Activated naive CD8-positive, alpha-beta T cell treated with anti-CD3 and anti-CD28 coated beads, Interleukin-2, amount 10 ng/mL, durations not matched to agents 7 days and 5 days (primary cell): ENCODE results near the gene PRRT2. TPM values are rescaled to one million over a fixed set of nuclear protein-coding genes. Genes with fewer than 3 reads are reported as not detected.
"Not testable (repeated sequence)": the region's sequence is repeated elsewhere in the genome, so short reads cannot be mapped to it uniquely, and the experiment has no call there.

Experiments used
- ATAC-seq: fragments of 150-1000 bp; cut with Tn5 transposase; one replicate; pipeline ENCODE4 v1.10.0; 2021; ENCODE audit warnings: low read depth, moderate library complexity
- POLR2A ChIA-PET: fragments of 350-600 bp; sonication (Branson Sonifier 250); formaldehyde crosslinking; loops from one replicate; lab custom pipeline; 2021; ENCODE audit warnings: antibody characterized with exemption; lab: Charles Lee
- DNase-seq: peaks from one replicate; pipeline ENCODE4 v3.0.0; 2021
- H3K27ac Mint-ChIP-seq: one replicate; pipeline ENCODE4 v1.8.0; 2022; ENCODE audit warnings: mild to moderate bottlenecking, mixed read lengths
- H3K27me3 Mint-ChIP-seq: one replicate; pipeline ENCODE4 v1.8.0; 2022; ENCODE audit warnings: mild to moderate bottlenecking, moderate library complexity, mixed read lengths
- H3K36me3 Mint-ChIP-seq: one replicate; pipeline ENCODE4 v1.8.0; 2021; ENCODE audit warnings: mild to moderate bottlenecking, mixed read lengths
- H3K4me1 Mint-ChIP-seq: one replicate; pipeline ENCODE4 v1.8.0; 2021; ENCODE audit warnings: mixed read lengths
- H3K4me3 Mint-ChIP-seq: one replicate; pipeline ENCODE4 v1.8.0; 2022; ENCODE audit warnings: mild to moderate bottlenecking, moderate library complexity, mixed read lengths
- H3K9me3 Mint-ChIP-seq: one replicate; pipeline ENCODE4 v1.8.0; 2021; ENCODE audit warnings: mixed read lengths
- total RNA-seq, 2 experiments: library from RNA; stranded (reverse); gene quantifications; one replicate each; pipeline ENCODE4 v1.2.3, GENCODE V29; 2021

The PRRT2 gene
- total RNA-seq, 2 experiments from 2014 or later = 2.2 to 2.3 TPM

- ATAC-seq, H3K27me3 Mint-ChIP-seq, H3K9me3 Mint-ChIP-seq, H3K27ac Mint-ChIP-seq, H3K36me3 Mint-ChIP-seq, H3K4me3 Mint-ChIP-seq, POLR2A ChIA-PET, DNase-seq: not testable (repeated sequence)
- H3K4me1 Mint-ChIP-seq = peaks cover 17% of the 10 kb centered on the region
Observed at GRCh38 chr16:29783094-29783953, 28.7 kb upstream of the PRRT2 start.

- Mint-ChIP-seq H3K27ac (peak overlapping the region; percentile 37), H3K4me1 (peaks cover 19% of the 10 kb centered on the region), H3K9me3 (no peaks in the 10 kb centered on the region), H3K27me3 (no peaks in the 10 kb centered on the region), H3K36me3 (no peaks in the 10 kb centered on the region), H3K4me3 (peak overlapping the region; percentile 22)
- POLR2A ChIA-PET = interaction anchor here (0.5 to 1.7 kb wide), 9 partner anchors 18 to 187 kb away, joined by 3 to 7 read pairs (median 4); partner anchors contain the start of gene C16orf54
- no peak for DNase-seq
- ATAC-seq = no peak
Observed at GRCh38 chr16:29784157-29784556, 27.8 kb upstream of the PRRT2 start.

GRCh38 chr16:29784901-29785500, 27.0 kb upstream of the PRRT2 start:
- ATAC-seq (peak; percentile 93), DNase-seq (peak; percentile 82)
- POLR2A ChIA-PET = interaction anchor here (0.5 to 1.7 kb wide), 10 partner anchors 17 to 186 kb away, joined by 3 to 7 read pairs (median 4); partner anchors contain the start of gene C16orf54
- H3K27me3 Mint-ChIP-seq = no peaks in the 10 kb centered on the region
- peak overlapping the region; percentile 30 for H3K27ac Mint-ChIP-seq
- no peaks in the 10 kb centered on the region for H3K9me3 Mint-ChIP-seq
- peaks cover 21% of the 10 kb centered on the region for H3K4me1 Mint-ChIP-seq
- H3K4me3 Mint-ChIP-seq = peak overlapping the region; percentile 67
- no peaks in the 10 kb centered on the region for H3K36me3 Mint-ChIP-seq

GRCh38 chr16:29787155-29787554, 24.8 kb upstream of the PRRT2 start:
- H3K27me3 Mint-ChIP-seq, H3K27ac Mint-ChIP-seq, H3K36me3 Mint-ChIP-seq, DNase-seq, ATAC-seq, H3K9me3 Mint-ChIP-seq, H3K4me3 Mint-ChIP-seq: not testable (repeated sequence)
- POLR2A ChIA-PET = interaction anchor here (1.1 kb wide), 1 partner anchor 41 kb away, joined by 4 read pairs; the partner anchor contains the start of gene C16orf54
- peaks cover 24% of the 10 kb centered on the region for H3K4me1 Mint-ChIP-seq

GRCh38 chr16:29789775-29790182, 22.2 kb upstream of the PRRT2 start:
- POLR2A ChIA-PET = interaction anchor here (0.5 to 9.3 kb wide), 28 partner anchors 15 to 396 kb away, joined by 3 to 165 read pairs (median 4); partner anchors contain the start of genes C16orf54, HIRIP3, MAZ and MVP
- peaks cover 35% of the 10 kb centered on the region for H3K4me1 Mint-ChIP-seq
- H3K9me3 Mint-ChIP-seq = no peaks in the 10 kb centered on the region
- H3K4me3 Mint-ChIP-seq = peak overlapping the region; percentile 99
- peaks cover 23% of the 10 kb centered on the region for H3K36me3 Mint-ChIP-seq
- DNase-seq (no peak), ATAC-seq (no peak)
- H3K27me3 Mint-ChIP-seq = no peaks in the 10 kb centered on the region
- H3K27ac Mint-ChIP-seq = peak overlapping the region; percentile 98

GRCh38 chr16:29790183-29790948, 21.6 kb upstream of the PRRT2 start, which contains the start of gene KIF22:
Gene KIF22 (plus strand): TSS chr16:29790751. CDS start chr16:29790760, 9 bp downstream.
- POLR2A ChIA-PET = interaction anchor here (0.5 to 9.3 kb wide), 30 partner anchors 10 to 395 kb away, joined by 3 to 165 read pairs (median 4); partner anchors contain the start of genes C16orf54, HIRIP3, MAZ and MVP

GRCh38 chr16:29790949-29791844, 20.8 kb upstream of the PRRT2 start:
- POLR2A ChIA-PET = interaction anchor here (0.8 to 9.3 kb wide), 19 partner anchors 11 to 204 kb away, joined by 3 to 165 read pairs (median 7); partner anchors contain the start of genes C16orf54, HIRIP3, MAZ and MVP
- Mint-ChIP-seq H3K27ac (peak overlapping the region; percentile 98), H3K36me3 (peaks cover 26% of the 10 kb centered on the region), H3K27me3 (no peaks in the 10 kb centered on the region), H3K4me3 (peak overlapping the region; percentile 99), H3K4me1 (peaks cover 31% of the 10 kb centered on the region), H3K9me3 (no peaks in the 10 kb centered on the region)
- ATAC-seq (no peak), DNase-seq (no peak)

More at GRCh38 chr16:29790183-29790948, 21.6 kb upstream of the PRRT2 start, which contains the start of gene KIF22:
- no peaks in the 10 kb centered on the region for H3K27me3 Mint-ChIP-seq
- H3K36me3 Mint-ChIP-seq = peaks cover 26% of the 10 kb centered on the region
- DNase-seq = peak; percentile 100
- H3K9me3 Mint-ChIP-seq = no peaks in the 10 kb centered on the region
- ATAC-seq = peak; percentile 97
- H3K27ac Mint-ChIP-seq = peak within 1 kb of the TSS; percentile 98
- peak within 1 kb of the TSS; percentile 99 for H3K4me3 Mint-ChIP-seq
- peaks cover 33% of the 10 kb centered on the region for H3K4me1 Mint-ChIP-seq

- peaks cover 31% of the 10 kb centered on the region for H3K4me1 Mint-ChIP-seq
- ATAC-seq (no peak), DNase-seq (no peak)
- H3K27ac Mint-ChIP-seq = peak overlapping the region; percentile 98
- POLR2A ChIA-PET = interaction anchor here (2.1 to 9.3 kb wide), 5 partner anchors 13 to 56 kb away, joined by 10 to 165 read pairs (median 19); partner anchors contain the start of genes C16orf54, MAZ, MVP and PAGR1
- H3K36me3 Mint-ChIP-seq = peaks cover 33% of the 10 kb centered on the region
- H3K27me3 Mint-ChIP-seq = no peaks in the 10 kb centered on the region
- peak overlapping the region; percentile 99 for H3K4me3 Mint-ChIP-seq
- no peaks in the 10 kb centered on the region for H3K9me3 Mint-ChIP-seq
Observed at GRCh38 chr16:29791845-29792807, 19.9 kb upstream of the PRRT2 start.

- POLR2A ChIA-PET = interaction anchor here (9.3 kb wide), 1 partner anchor 12 kb away, joined by 165 read pairs; the partner anchor contains the start of gene MAZ
- H3K9me3 Mint-ChIP-seq, ATAC-seq, H3K27me3 Mint-ChIP-seq, DNase-seq: not testable (repeated sequence)
- Mint-ChIP-seq H3K4me3 (peak overlapping the region; percentile 99), H3K4me1 (peaks cover 31% of the 10 kb centered on the region), H3K27ac (peak overlapping the region; percentile 77), H3K36me3 (peaks cover 39% of the 10 kb centered on the region)
Observed at GRCh38 chr16:29793153-29793552, 18.8 kb upstream of the PRRT2 start.

GRCh38 chr16:29794231-29794710, 17.7 kb upstream of the PRRT2 start:
- peaks cover 29% of the 10 kb centered on the region for H3K4me1 Mint-ChIP-seq
- H3K27ac Mint-ChIP-seq = no peak overlapping the region
- POLR2A ChIA-PET = interaction anchor here (0.9 to 9.3 kb wide), 3 partner anchors 11 to 55 kb away, joined by 3 to 165 read pairs (median 3); partner anchors contain the start of gene MAZ
- peaks cover 41% of the 10 kb centered on the region for H3K36me3 Mint-ChIP-seq
- H3K27me3 Mint-ChIP-seq = no peaks in the 10 kb centered on the region
- no peak overlapping the region for H3K4me3 Mint-ChIP-seq
- H3K9me3 Mint-ChIP-seq = no peaks in the 10 kb centered on the region
- ATAC-seq (no peak), DNase-seq (no peak)
